ENCODE results near the gene SPATS1.
"Not testable (repeated sequence)": the region's sequence is repeated elsewhere in the genome, so short reads cannot be mapped to it uniquely, and the experiment has no call there.

Gene SPATS1

GRCh38 chr6:44341095-44341890, 1.2 kb upstream of the SPATS1 start:
- DNase-seq (ENCODE audit: low read depth): no peak

- DNase-seq (ENCODE audit: low read depth): no peak
These were observed 398 bp upstream of the SPATS1 start for GRCh38 chr6:44342052-44342451.

- not testable (repeated sequence) for DNase-seq (ENCODE audit: low read depth)
These were observed 4.4 kb downstream of the SPATS1 start for GRCh38 chr6:44346818-44347217.

- no peak for DNase-seq (ENCODE audit: low read depth)
These were observed 7.6 kb downstream of the SPATS1 start for GRCh38 chr6:44349904-44350649.

- DNase-seq (ENCODE audit: low read depth): not testable (repeated sequence)
These were observed 8.2 kb downstream of the SPATS1 start for GRCh38 chr6:44350650-44350994.

- DNase-seq (ENCODE audit: low read depth): no peak
These were observed 9.8 kb downstream of the SPATS1 start for GRCh38 chr6:44352259-44352658.

GRCh38 chr6:44353336-44353735, 10.9 kb downstream of the SPATS1 start:
- DNase-seq (ENCODE audit: low read depth): no peak

GRCh38 chr6:44355640-44356039, 13.2 kb downstream of the SPATS1 start:
- no peak for DNase-seq (ENCODE audit: low read depth)

- DNase-seq (ENCODE audit: low read depth): no peak
These were observed 14.0 kb downstream of the SPATS1 start for GRCh38 chr6:44356487-44356886.

GRCh38 chr6:44359973-44360372, 17.5 kb downstream of the SPATS1 start:
- no peak for DNase-seq (ENCODE audit: low read depth)

GRCh38 chr6:44361947-44362346, 19.5 kb downstream of the SPATS1 start:
- no peak for DNase-seq (ENCODE audit: low read depth)

- DNase-seq (ENCODE audit: low read depth): no peak
These were observed 21.0 kb downstream of the SPATS1 start for GRCh38 chr6:44363377-44363926.

- DNase-seq (ENCODE audit: low read depth): no peak
These were observed 24.3 kb downstream of the SPATS1 start for GRCh38 chr6:44366781-44367180.

GRCh38 chr6:44367681-44368080, 25.2 kb downstream of the SPATS1 start:
- DNase-seq (ENCODE audit: low read depth): no peak

GRCh38 chr6:44373051-44373450, 30.6 kb downstream of the SPATS1 start:
- no peak for DNase-seq (ENCODE audit: low read depth)

GRCh38 chr6:44373787-44374186, 31.3 kb downstream of the SPATS1 start:
- no peak for DNase-seq (ENCODE audit: low read depth)

- DNase-seq (ENCODE audit: low read depth): no peak
These were observed 32.6 kb downstream of the SPATS1 start for GRCh38 chr6:44375071-44375470.

- no peak for DNase-seq (ENCODE audit: low read depth)
These were observed 35.0 kb downstream of the SPATS1 start for GRCh38 chr6:44377484-44377883.

GRCh38 chr6:44377971-44378370, 35.5 kb downstream of the SPATS1 start:
- DNase-seq (ENCODE audit: low read depth): no peak

- DNase-seq (ENCODE audit: low read depth): no peak
These were observed 39.3 kb downstream of the SPATS1 start for GRCh38 chr6:44381739-44382138.

- DNase-seq (ENCODE audit: low read depth): no peak
These were observed 44.0 kb downstream of the SPATS1 start for GRCh38 chr6:44386364-44386928.

- no peak for DNase-seq (ENCODE audit: low read depth)
These were observed 44.5 kb downstream of the SPATS1 start for GRCh38 chr6:44386929-44387345.
